IMR-90 (cell line): ENCODE results near the gene AGTR1. TPM values are rescaled to one million over a fixed set of nuclear protein-coding genes. Genes with fewer than 3 reads are reported as not detected.

ENCODE experiments used
- ATAC-seq: fragments of 200-7000 bp; cut with Tn5 transposase; 2 replicates; pipeline ENCODE4 v1.9.1; 2020; ENCODE audit warnings: low read depth, mild to moderate bottlenecking, moderate library complexity
- BruUV-seq: library from RNA; stranded (reverse); fragments of 400-500 nt; replicated peaks from 2 replicates; lab custom pipeline; 2021; lab: Mats Ljungman, UMichigan
- CTCF ChIA-PET: fragments of 300-600 bp; formaldehyde crosslinking; extraction: SDS; loops from one replicate; lab custom pipeline; 2021; ENCODE audit warnings: antibody characterized with exemption; lab: Yijun Ruan, JAX
- POLR2A ChIA-PET: fragments of 300-600 bp; sonication (Branson Sonifier 250); formaldehyde crosslinking; loops from one replicate; lab custom pipeline; 2022; ENCODE audit warnings: antibody characterized with exemption; ENCODE audit not compliant: unreplicated experiment; lab: Charles Lee
- DNase-seq: peaks from one replicate; pipeline ENCODE4 v3.0.0; 2013
- H2AFZ ChIP-seq: replicated peaks from 2 replicates; pipeline ENCODE3; 2013; ENCODE audit warnings: low read length, mild to moderate bottlenecking; ENCODE audit not compliant: poor library complexity
- H2AK5ac ChIP-seq: 2 replicates; pipeline ENCODE4 v1.6.1; 2013; ENCODE audit warnings: low read depth, low read length, inconsistent platforms
- H2AK9ac ChIP-seq: replicated peaks from 2 replicates; pipeline ENCODE3; 2013; ENCODE audit warnings: mild to moderate bottlenecking, low read depth, low read length, moderate library complexity; ENCODE audit not compliant: poor library complexity
- H2BK120ac ChIP-seq: 2 replicates; pipeline ENCODE4 v1.6.1; 2013; ENCODE audit warnings: low read depth, low read length, inconsistent platforms
- H2BK15ac ChIP-seq: 3 replicates; pipeline ENCODE4 v1.6.1; 2013; ENCODE audit warnings: low read depth, low read length, inconsistent platforms
- H2BK20ac ChIP-seq: 2 replicates; pipeline ENCODE4 v1.6.1; 2013; ENCODE audit warnings: low read depth, mild to moderate bottlenecking, inconsistent platforms, low read length, moderate library complexity
- H2BK5ac ChIP-seq: 2 replicates; pipeline ENCODE4 v1.6.1; 2013; ENCODE audit warnings: mild to moderate bottlenecking, low read depth, low read length, inconsistent platforms; ENCODE audit not compliant: poor library complexity, severe bottlenecking
- H3K14ac ChIP-seq: replicated peaks from 2 replicates; pipeline ENCODE4 v1.6.1; 2013; ENCODE audit warnings: low read depth, low read length, inconsistent platforms
- H3K18ac ChIP-seq: 2 replicates; pipeline ENCODE4 v1.6.1; 2013; ENCODE audit warnings: low read depth, low read length, control low read depth
- H3K23ac ChIP-seq: 2 replicates; pipeline ENCODE4 v1.6.1; 2013; ENCODE audit warnings: low read depth, low read length, inconsistent platforms
- H3K27ac ChIP-seq: 2 replicates; pipeline ENCODE4 v1.5.1; 2013; ENCODE audit warnings: mild to moderate bottlenecking, control low read depth, low read length; ENCODE audit not compliant: insufficient read depth
- H3K27me3 ChIP-seq: 2 replicates; pipeline ENCODE4 v1.6.1; 2013; ENCODE audit warnings: low read length; ENCODE audit not compliant: control insufficient read depth, insufficient read depth
- H3K36me3 ChIP-seq: 2 replicates; pipeline ENCODE4 v1.6.1; 2013; ENCODE audit warnings: low read length, mixed read lengths; ENCODE audit not compliant: control insufficient read depth, insufficient read depth
- H3K4ac ChIP-seq: 2 replicates; pipeline ENCODE4 v1.6.1; 2013; ENCODE audit warnings: low read depth, low read length, inconsistent platforms
- H3K4me1 ChIP-seq: 2 replicates; pipeline ENCODE4 v1.6.1; 2013; ENCODE audit warnings: low read length, mixed read lengths; ENCODE audit not compliant: control insufficient read depth, insufficient read depth
- H3K4me2 ChIP-seq: 2 replicates; pipeline ENCODE4 v1.6.1; 2013; ENCODE audit warnings: low read depth, mild to moderate bottlenecking, control low read depth, low read length, moderate library complexity
- H3K4me3 ChIP-seq: 2 replicates; pipeline ENCODE4 v1.5.1; 2013; ENCODE audit warnings: low read depth, mild to moderate bottlenecking, control low read depth, low read length, moderate library complexity; ENCODE audit not compliant: insufficient read depth
- H3K56ac ChIP-seq: 2 replicates; pipeline ENCODE4 v1.6.1; 2013; ENCODE audit warnings: low read length, inconsistent platforms; ENCODE audit not compliant: insufficient read depth; ENCODE audit errors: extremely low read depth
- H3K79me1 ChIP-seq, 2 experiments: 2 replicates each; pipeline ENCODE4 v1.6.1; 2013; ENCODE audit warnings: low read length in 2 of 2, inconsistent platforms in 1 of 2, low read depth in 1 of 2
- H3K9ac ChIP-seq: 2 replicates; pipeline ENCODE4 v1.6.1; 2013; ENCODE audit warnings: low read depth, low read length, control low read depth
- H3K9me1 ChIP-seq: 2 replicates; pipeline ENCODE4 v1.6.1; 2013; ENCODE audit warnings: low read length, inconsistent platforms; ENCODE audit not compliant: insufficient read depth
- H3K9me3 ChIP-seq: 2 replicates; pipeline ENCODE4 v1.6.1; 2013; ENCODE audit warnings: low read length; ENCODE audit not compliant: control insufficient read depth, insufficient read depth
- H4K20me1 ChIP-seq: 2 replicates; pipeline ENCODE4 v1.6.1; 2013; ENCODE audit warnings: low read length, inconsistent platforms; ENCODE audit not compliant: insufficient read depth
- H4K5ac ChIP-seq: 2 replicates; pipeline ENCODE4 v1.6.1; 2013; ENCODE audit warnings: mild to moderate bottlenecking, low read depth, low read length, control low read depth
- H4K8ac ChIP-seq, 2 experiments: 2 replicates each; pipeline ENCODE4 v1.6.1; 2013; ENCODE audit warnings: low read depth in 2 of 2, low read length in 2 of 2, control low read depth in 1 of 2, inconsistent platforms in 1 of 2
- H4K91ac ChIP-seq: 2 replicates; pipeline ENCODE4 v1.6.1; 2013; ENCODE audit warnings: low read depth, low read length, inconsistent platforms; ENCODE audit not compliant: insufficient read depth
- CTCF ChIP-seq: conservative IDR thresholded peaks from 2 replicates; pipeline ENCODE4 v1.5.1; 2012; ENCODE audit warnings: mild to moderate bottlenecking, low read depth, low read length, improper control_type of control experiment
- FOS ChIP-seq: fragments of 150-350 bp; IDR thresholded peaks from 2 replicates; pipeline ENCODE4 v1.6.1; 2016; ENCODE audit warnings: low read depth, low read length
- MAFK ChIP-seq: IDR thresholded peaks from 2 replicates; pipeline ENCODE4 v1.6.1; 2012; ENCODE audit warnings: low read depth, low read length, improper control_type of control experiment
- MXI1 ChIP-seq: IDR thresholded peaks from 2 replicates; pipeline ENCODE4 v1.6.1; 2012; ENCODE audit warnings: low read depth, mild to moderate bottlenecking, low read length, moderate library complexity, borderline replicate concordance
- RAD21 ChIP-seq: IDR thresholded peaks from 2 replicates; pipeline ENCODE4 v1.6.1; 2012; ENCODE audit warnings: low read length, improper control_type of control experiment
- WGBS, 2 experiments: methylation state at CpG; one replicate each; pipeline versions ENCODE4 v1.1.5 to v1.1.7; 2013; ENCODE audit warnings: missing lambda C conversion rate in 2 of 2; ENCODE audit not compliant: insufficient read length in 1 of 2; ENCODE audit errors: extremely low coverage in 2 of 2; 5-methylcytosine and 5-hydroxymethylcytosine counted together
- dilution Hi-C: fragments of 300-500 bp; cut with HindIII; formaldehyde crosslinking; loops from one replicate; pipeline ENCODE4 v1.14.3; 2018; ENCODE audit warnings: low sequenced_read_pairs; ENCODE audit not compliant: unreplicated experiment
- in situ Hi-C: fragments of 300-500 bp; cut with MboI; formaldehyde crosslinking; loops from 3 replicates; pipeline ENCODE4 v1.14.3; 2019; ENCODE audit warnings: low sequenced_read_pairs, inconsistent platforms, mixed read lengths
- intact Hi-C: fragments of 100-400 bp; cut with micrococcal nuclease; formaldehyde crosslinking; loops from 2 replicates; pipeline ENCODE4 v1.10.0; 2022
- polyA plus RNA-seq, 3 experiments: library from polyadenylated mRNA; depleted of rRNA; stranded (reverse); fragments of >200 nt; gene quantifications; 2 replicates each; pipeline ENCODE4 v1.2.3, GENCODE V29; 2012; ENCODE audit warnings: low replicate concordance in 1 of 3
- total RNA-seq: library from RNA; depleted of rRNA; stranded (reverse); fragments of >200 nt; gene quantifications from 2 replicates; pipeline ENCODE4 v1.2.3, GENCODE V29; 2012

Gene AGTR1
- total and polyA plus RNA-seq, 2 of the 4 experiments (the other 2 are of a cell fraction): 2.2 to 2.7 TPM

GRCh38 chr3:148740291-148740690, 42.6 kb downstream of the AGTR1 start:
- H3K9me3 ChIP-seq: no peaks in the 10 kb centered on the region
- no peak overlapping the region for H3K23ac ChIP-seq
- H2AK5ac ChIP-seq: no peak overlapping the region
- no peak overlapping the region for H3K9ac ChIP-seq
- in situ Hi-C loops (no loop called here), intact Hi-C loops (no loop called here), dilution Hi-C loops (no loop called here)
- no peak overlapping the region for H4K8ac ChIP-seq
- H3K27me3 ChIP-seq: no peaks in the 10 kb centered on the region; the same call in none of the 2 replicates
- no peak overlapping the region for H2BK15ac ChIP-seq
- H3K79me1 ChIP-seq: no peaks in the 10 kb centered on the region
- ChIA-PET CTCF (no interaction called here), POLR2A (no interaction called here)
- WGBS, 2 experiments: no CpG with 5 or more reads among the region's 2 CpGs
- H4K91ac ChIP-seq: no peak overlapping the region
- no peak overlapping the region for H2BK120ac ChIP-seq
- no TSS peak for BruUV-seq
- no peaks in the 10 kb centered on the region; the same call in 1 of the 2 replicates for H3K9me1 ChIP-seq
- no peak overlapping the region for H2BK5ac ChIP-seq
- no peak overlapping the region for H2AK9ac ChIP-seq
- H2BK20ac ChIP-seq: no peak overlapping the region
- H3K4me1 ChIP-seq: no peaks in the 10 kb centered on the region
- H2AFZ ChIP-seq: no peak overlapping the region
- no peak for DNase-seq
- H3K27ac ChIP-seq: no peak overlapping the region
- no peaks in the 10 kb centered on the region for H3K36me3 ChIP-seq
- ATAC-seq: no peak
- H4K20me1 ChIP-seq: no peaks in the 10 kb centered on the region
- no peak overlapping the region for H3K4ac ChIP-seq
- TF ChIP-seq MAFK (no peak), MXI1 (no peak), CTCF (no peak), RAD21 (no peak), FOS (no peak)
- no peak overlapping the region for H3K4me3 ChIP-seq
- H3K4me2 ChIP-seq: no peak overlapping the region
- H3K14ac ChIP-seq: no peak overlapping the region
- no peak overlapping the region for H4K5ac ChIP-seq
- no peak overlapping the region for H3K18ac ChIP-seq
- no peak overlapping the region for H3K56ac ChIP-seq
